SK-N-SH (cell line): ENCODE results near the gene PCDHGB2.

Source experiments
- CTCF ChIP-seq: fragments of 200-600 bp; sonication (generic); IDR thresholded peaks from 2 replicates; pipeline ENCODE4 v1.6.1; 2017; ENCODE audit warnings: antibody characterized with exemption, mild to moderate bottlenecking, moderate library complexity
- EP300 ChIP-seq, 2 experiments: IDR thresholded peaks; 2 replicates each; pipeline versions ENCODE4 v1.4.0 to v1.6.1; 2012; ENCODE audit warnings: borderline replicate concordance in 1 of 2, low read depth in 1 of 2, low read length in 1 of 2
- EZH2phosphoT487 ChIP-seq: fragments of 200-600 bp; sonication (generic); IDR thresholded peaks from 2 replicates; pipeline ENCODE4 v1.6.1; 2017; ENCODE audit warnings: low read depth, mixed run types, mild to moderate bottlenecking, antibody characterized with exemption, moderate library complexity, borderline replicate concordance
- FOXM1 ChIP-seq: IDR thresholded peaks from 2 replicates; pipeline ENCODE4 v1.4.0; 2012; ENCODE audit warnings: low read depth, mild to moderate bottlenecking
- IRF3 ChIP-seq: fragments of 150-350 bp; IDR thresholded peaks from 2 replicates; pipeline ENCODE4 v1.6.1; 2016; ENCODE audit warnings: mild to moderate bottlenecking, low read depth, low read length
- JUND ChIP-seq: IDR thresholded peaks from 2 replicates; pipeline ENCODE4 v1.4.0; 2012
- NFIC ChIP-seq: IDR thresholded peaks from 2 replicates; pipeline ENCODE4 v1.4.0; 2012; ENCODE audit warnings: borderline replicate concordance
- PBX3 ChIP-seq: IDR thresholded peaks from 2 replicates; pipeline ENCODE4; 2012
- POLR2AphosphoS5 ChIP-seq: IDR thresholded peaks from 2 replicates; pipeline ENCODE4 v1.6.1; 2012; ENCODE audit warnings: low read depth, low read length
- RAD21 ChIP-seq: IDR thresholded peaks from 2 replicates; pipeline ENCODE4 v1.6.1; 2012; ENCODE audit warnings: mild to moderate bottlenecking, low read length
- REST ChIP-seq: IDR thresholded peaks from 2 replicates; pipeline ENCODE4 v1.6.1; 2012; ENCODE audit warnings: mild to moderate bottlenecking, low read depth, low read length, moderate library complexity
- TAF1 ChIP-seq: IDR thresholded peaks from 2 replicates; pipeline ENCODE4 v1.6.1; 2012; ENCODE audit warnings: low read depth, mild to moderate bottlenecking, low read length, moderate library complexity, borderline replicate concordance
- TEAD4 ChIP-seq: IDR thresholded peaks from 2 replicates; pipeline ENCODE4 v1.4.0; 2012; ENCODE audit warnings: mild to moderate bottlenecking, borderline replicate concordance; ENCODE audit not compliant: insufficient read depth
- USF2 ChIP-seq: fragments of 150-350 bp; IDR thresholded peaks from 2 replicates; pipeline ENCODE4 v1.6.1; 2017; ENCODE audit warnings: antibody characterized with exemption, low read length, low read depth, borderline replicate concordance

- TF ChIP-seq PBX3 (no peak), CTCF (no peak), TEAD4 (no peak), RAD21 (no peak), FOXM1 (no peak), USF2 (no peak), EP300 (IDR thresholded peaks at IDR 0.05; ENCODE audit: borderline replicate concordance in 1 of 2, low read depth in 1 of 2, low read length in 1 of 2) (no peak), POLR2AphosphoS5 (no peak), EZH2phosphoT487 (no peak), REST (no peak), TAF1 (no peak), IRF3 (no peak), NFIC (no peak), JUND (no peak)
These were observed 3.7 kb upstream of the PCDHGB2 start for GRCh38 chr5:141356133-141356532.
